ENCODE results near the gene ASB7. TPM values are rescaled to one million over a fixed set of nuclear protein-coding genes. Genes with fewer than 3 reads are reported as not detected.

Gene ASB7
- total and polyA plus RNA-seq, 9 donors: 6.3 to 9.6 (median 8.5) TPM

DNA sequence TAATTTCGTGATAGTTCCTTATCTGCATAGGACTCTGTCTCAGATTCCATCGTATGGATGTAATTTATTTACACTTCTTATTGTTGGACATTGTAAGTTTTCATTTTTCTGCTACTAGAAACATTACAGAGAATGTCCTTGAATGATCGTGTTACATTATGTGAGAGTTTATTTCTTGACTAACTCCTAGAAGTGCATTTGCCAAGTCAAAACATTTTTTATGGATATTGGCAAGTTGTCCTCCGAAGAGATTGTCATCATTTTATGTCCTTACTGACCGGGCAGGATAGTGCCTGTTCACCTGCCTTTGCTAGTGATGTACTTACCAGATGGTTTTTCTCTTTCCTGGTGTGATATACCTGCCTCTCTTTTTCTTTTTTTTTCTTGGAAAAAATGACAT is 13.4 kb downstream of the ASB7 start:
- Histone ChIP-seq H3K36me3 (ENCODE audit: control insufficient read depth, insufficient read depth, low read length) (peaks cover 25% of the 10 kb centered on the region), H3K27ac (ENCODE audit: low read length) (no peak overlapping the region), H3K4me1 (ENCODE audit: control insufficient read depth, insufficient read depth, low read length) (no peaks in the 10 kb centered on the region), H3K4me3 (ENCODE audit: low read length) (no peak overlapping the region), H3K9me3 (replicated peaks; ENCODE audit: control insufficient read depth, low read depth, low read length) (no peaks in the 10 kb centered on the region), H3K27me3 (ENCODE audit: control insufficient read depth, insufficient read depth, low read length) (no peaks in the 10 kb centered on the region)
- no peak for DNase-seq
- no CpG with 5 or more reads among the region's 5 CpGs for WGBS (ENCODE audit: insufficient coverage)

DNA sequence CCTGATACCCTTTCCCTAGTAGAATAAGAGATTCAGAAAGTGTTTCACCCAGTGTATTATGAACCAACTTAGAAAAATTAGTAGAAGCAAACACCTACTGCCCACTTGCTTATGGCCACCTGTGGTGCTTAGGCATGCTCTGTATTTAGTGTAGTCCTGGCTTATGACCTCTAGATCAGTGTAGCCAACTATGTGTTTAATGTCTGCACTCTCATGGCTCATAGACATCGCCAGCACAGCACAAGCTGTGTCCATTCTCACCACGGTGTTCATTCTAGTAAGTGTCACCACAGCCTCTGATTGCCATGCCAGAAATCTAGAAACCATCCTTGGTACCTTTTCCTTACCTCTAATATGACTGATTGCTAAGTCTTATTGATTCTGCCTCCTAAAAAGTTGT is 14.3 kb downstream of the ASB7 start:
- no peak overlapping the region for H3K27ac ChIP-seq (ENCODE audit: low read length)
- no peak for DNase-seq
- no peaks in the 10 kb centered on the region for H3K4me1 ChIP-seq (ENCODE audit: control insufficient read depth, insufficient read depth, low read length)
- H3K27me3 ChIP-seq (ENCODE audit: control insufficient read depth, insufficient read depth, low read length): no peaks in the 10 kb centered on the region
- WGBS (ENCODE audit: insufficient coverage): 86% methylated on average over 2 of the region's 2 CpGs
- H3K9me3 ChIP-seq (replicated peaks; ENCODE audit: control insufficient read depth, low read depth, low read length): no peaks in the 10 kb centered on the region
- no peak overlapping the region for H3K4me3 ChIP-seq (ENCODE audit: low read length)
- peaks cover 21% of the 10 kb centered on the region for H3K36me3 ChIP-seq (ENCODE audit: control insufficient read depth, insufficient read depth, low read length)

- Histone ChIP-seq H3K36me3 (ENCODE audit: control insufficient read depth, insufficient read depth, low read length) (peaks cover 2% of the 10 kb centered on the region), H3K27me3 (ENCODE audit: control insufficient read depth, insufficient read depth, low read length) (no peaks in the 10 kb centered on the region), H3K4me3 (ENCODE audit: low read length) (no peak overlapping the region), H3K9me3 (replicated peaks; ENCODE audit: control insufficient read depth, low read depth, low read length) (no peaks in the 10 kb centered on the region), H3K4me1 (ENCODE audit: control insufficient read depth, insufficient read depth, low read length) (no peaks in the 10 kb centered on the region), H3K27ac (ENCODE audit: low read length) (no peak overlapping the region)
- WGBS (ENCODE audit: insufficient coverage): no CpG with 5 or more reads among the region's 5 CpGs
- no peak for DNase-seq
Observed at GRCh38 chr15:100623301-100623700, 20.9 kb downstream of the ASB7 start.

- Histone ChIP-seq H3K9me3 (replicated peaks; ENCODE audit: control insufficient read depth, low read depth, low read length) (no peaks in the 10 kb centered on the region), H3K36me3 (ENCODE audit: control insufficient read depth, insufficient read depth, low read length) (peaks cover 22% of the 10 kb centered on the region), H3K27me3 (ENCODE audit: control insufficient read depth, insufficient read depth, low read length) (no peaks in the 10 kb centered on the region), H3K4me3 (ENCODE audit: low read length) (no peak overlapping the region), H3K27ac (ENCODE audit: low read length) (no peak overlapping the region), H3K4me1 (ENCODE audit: control insufficient read depth, insufficient read depth, low read length) (no peaks in the 10 kb centered on the region)
- 18% methylated on average over 3 of the region's 6 CpGs for WGBS (ENCODE audit: insufficient coverage)
- DNase-seq: peak; percentile 86
Observed at GRCh38 chr15:100627789-100628395, 25.5 kb downstream of the ASB7 start.

DNA sequence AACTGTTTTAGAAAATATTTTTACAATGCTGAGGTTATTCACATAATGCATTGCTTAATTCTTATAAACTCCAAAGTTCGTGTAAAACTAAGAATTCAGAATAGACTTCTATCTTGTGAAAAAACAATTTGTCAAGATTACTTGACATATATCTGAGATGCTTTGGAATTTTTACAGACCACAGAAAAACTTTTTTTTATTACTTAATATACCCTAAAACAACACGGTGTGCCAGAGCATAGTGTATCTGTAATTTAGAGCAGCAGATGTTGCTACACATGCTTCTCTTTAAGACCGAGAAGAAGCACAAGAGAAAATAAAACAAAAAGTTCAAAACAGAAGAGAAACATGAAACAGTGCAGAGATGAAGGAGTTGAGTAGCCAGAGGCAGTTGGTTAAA is 26.4 kb downstream of the ASB7 start:
- no peaks in the 10 kb centered on the region for H3K9me3 ChIP-seq (replicated peaks; ENCODE audit: control insufficient read depth, low read depth, low read length)
- peaks cover 24% of the 10 kb centered on the region for H3K36me3 ChIP-seq (ENCODE audit: control insufficient read depth, insufficient read depth, low read length)
- peak; percentile 40 for DNase-seq
- no CpG with 5 or more reads among the region's 3 CpGs for WGBS (ENCODE audit: insufficient coverage)
- H3K27ac ChIP-seq (ENCODE audit: low read length): no peak overlapping the region
- no peak overlapping the region for H3K4me3 ChIP-seq (ENCODE audit: low read length)
- no peaks in the 10 kb centered on the region for H3K27me3 ChIP-seq (ENCODE audit: control insufficient read depth, insufficient read depth, low read length)
- no peaks in the 10 kb centered on the region for H3K4me1 ChIP-seq (ENCODE audit: control insufficient read depth, insufficient read depth, low read length)

DNA sequence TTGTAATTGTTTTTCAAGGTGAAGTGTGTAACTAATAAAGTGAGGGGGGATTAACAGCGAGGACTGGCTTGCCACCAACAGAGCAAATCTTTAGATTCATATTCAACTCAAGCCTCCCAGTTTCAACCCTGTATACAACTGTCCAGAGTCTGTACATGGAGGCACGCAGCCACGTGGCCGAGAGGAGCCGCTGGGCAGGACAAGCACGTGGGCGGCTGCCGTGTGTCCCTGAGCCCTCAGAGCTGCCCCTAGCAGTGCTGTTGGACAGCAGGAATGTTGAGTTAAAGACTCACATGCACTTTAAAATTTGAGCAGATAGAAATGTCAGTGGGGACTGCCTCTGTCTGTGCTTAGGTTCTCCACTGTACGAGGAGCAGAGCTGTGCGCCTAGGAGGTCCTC is 29.4 kb downstream of the ASB7 start:
- H3K27me3 ChIP-seq (ENCODE audit: control insufficient read depth, insufficient read depth, low read length): no peaks in the 10 kb centered on the region
- H3K27ac ChIP-seq (ENCODE audit: low read length): no peak overlapping the region
- no peak for DNase-seq
- no peaks in the 10 kb centered on the region for H3K4me1 ChIP-seq (ENCODE audit: control insufficient read depth, insufficient read depth, low read length)
- H3K9me3 ChIP-seq (replicated peaks; ENCODE audit: control insufficient read depth, low read depth, low read length): no peaks in the 10 kb centered on the region
- H3K4me3 ChIP-seq (ENCODE audit: low read length): no peak overlapping the region
- 70% methylated on average over 9 of the region's 10 CpGs for WGBS (ENCODE audit: insufficient coverage)
- peaks cover 24% of the 10 kb centered on the region for H3K36me3 ChIP-seq (ENCODE audit: control insufficient read depth, insufficient read depth, low read length)

DNA sequence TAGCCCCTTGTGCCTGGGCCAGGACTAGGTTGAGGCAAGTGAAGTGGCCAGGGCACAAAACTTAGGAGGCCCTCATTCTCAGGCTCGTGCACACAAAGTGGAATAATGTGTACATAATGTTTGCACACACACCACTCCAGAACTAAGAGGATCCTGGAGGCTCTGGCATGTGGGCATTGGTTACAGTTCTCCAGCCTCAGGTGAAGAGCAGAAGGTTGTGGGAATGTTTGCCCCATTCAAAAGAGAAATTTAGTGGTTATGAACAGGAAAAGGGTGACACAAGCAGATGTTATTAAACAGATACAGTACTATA is 31.3 kb downstream of the ASB7 start:
- Histone ChIP-seq H3K4me1 (ENCODE audit: control insufficient read depth, insufficient read depth, low read length) (no peaks in the 10 kb centered on the region), H3K9me3 (replicated peaks; ENCODE audit: control insufficient read depth, low read depth, low read length) (no peaks in the 10 kb centered on the region), H3K4me3 (ENCODE audit: low read length) (no peak overlapping the region), H3K27ac (ENCODE audit: low read length) (no peak overlapping the region), H3K36me3 (ENCODE audit: control insufficient read depth, insufficient read depth, low read length) (peaks cover 24% of the 10 kb centered on the region), H3K27me3 (ENCODE audit: control insufficient read depth, insufficient read depth, low read length) (no peaks in the 10 kb centered on the region)
- no CpG with 5 or more reads among the region's 1 CpG for WGBS (ENCODE audit: insufficient coverage)
- DNase-seq: no peak

- Histone ChIP-seq H3K36me3 (ENCODE audit: control insufficient read depth, insufficient read depth, low read length) (peaks cover 14% of the 10 kb centered on the region), H3K9me3 (replicated peaks; ENCODE audit: control insufficient read depth, low read depth, low read length) (no peaks in the 10 kb centered on the region), H3K4me3 (ENCODE audit: low read length) (no peak overlapping the region), H3K4me1 (ENCODE audit: control insufficient read depth, insufficient read depth, low read length) (no peaks in the 10 kb centered on the region), H3K27ac (ENCODE audit: low read length) (no peak overlapping the region), H3K27me3 (ENCODE audit: control insufficient read depth, insufficient read depth, low read length) (no peaks in the 10 kb centered on the region)
- no peak for DNase-seq
- WGBS (ENCODE audit: insufficient coverage): 55% methylated on average over 11 of the region's 11 CpGs
Observed at GRCh38 chr15:100635406-100636071, 33.1 kb downstream of the ASB7 start.

DNA sequence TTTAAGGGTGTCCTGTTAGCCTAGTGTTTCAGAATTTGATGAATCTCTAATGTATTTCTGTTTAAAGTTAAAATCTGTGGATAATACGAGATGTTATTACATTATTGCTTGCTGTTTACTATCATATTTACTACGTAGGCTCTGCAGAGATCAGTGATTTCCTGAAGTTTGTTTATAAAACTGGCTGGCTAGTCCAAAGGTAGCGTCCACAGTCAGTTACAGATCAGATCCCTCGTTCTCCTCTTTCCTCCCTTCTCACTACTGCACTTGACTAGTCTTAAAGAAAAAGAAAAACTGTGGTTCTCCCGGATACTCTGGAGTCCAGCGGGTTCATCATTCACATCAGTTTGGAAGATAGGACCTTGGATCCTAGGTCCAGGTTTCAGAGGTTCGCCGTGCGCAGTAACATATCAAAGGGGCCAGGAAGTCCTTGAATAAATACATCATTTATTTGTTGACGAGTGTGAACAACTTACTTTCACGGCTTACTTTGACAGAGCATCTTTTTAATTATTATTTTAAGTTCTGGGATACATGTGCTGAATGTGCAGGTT is 35.9 kb downstream of the ASB7 start:
- 78% methylated on average over 3 of the region's 11 CpGs for WGBS (ENCODE audit: insufficient coverage)
- no peaks in the 10 kb centered on the region for H3K4me1 ChIP-seq (ENCODE audit: control insufficient read depth, insufficient read depth, low read length)
- no peak for DNase-seq
- no peak overlapping the region for H3K4me3 ChIP-seq (ENCODE audit: low read length)
- H3K9me3 ChIP-seq (replicated peaks; ENCODE audit: control insufficient read depth, low read depth, low read length): no peaks in the 10 kb centered on the region
- H3K27me3 ChIP-seq (ENCODE audit: control insufficient read depth, insufficient read depth, low read length): no peaks in the 10 kb centered on the region
- no peak overlapping the region for H3K27ac ChIP-seq (ENCODE audit: low read length)
- H3K36me3 ChIP-seq (ENCODE audit: control insufficient read depth, insufficient read depth, low read length): no peaks in the 10 kb centered on the region

DNA sequence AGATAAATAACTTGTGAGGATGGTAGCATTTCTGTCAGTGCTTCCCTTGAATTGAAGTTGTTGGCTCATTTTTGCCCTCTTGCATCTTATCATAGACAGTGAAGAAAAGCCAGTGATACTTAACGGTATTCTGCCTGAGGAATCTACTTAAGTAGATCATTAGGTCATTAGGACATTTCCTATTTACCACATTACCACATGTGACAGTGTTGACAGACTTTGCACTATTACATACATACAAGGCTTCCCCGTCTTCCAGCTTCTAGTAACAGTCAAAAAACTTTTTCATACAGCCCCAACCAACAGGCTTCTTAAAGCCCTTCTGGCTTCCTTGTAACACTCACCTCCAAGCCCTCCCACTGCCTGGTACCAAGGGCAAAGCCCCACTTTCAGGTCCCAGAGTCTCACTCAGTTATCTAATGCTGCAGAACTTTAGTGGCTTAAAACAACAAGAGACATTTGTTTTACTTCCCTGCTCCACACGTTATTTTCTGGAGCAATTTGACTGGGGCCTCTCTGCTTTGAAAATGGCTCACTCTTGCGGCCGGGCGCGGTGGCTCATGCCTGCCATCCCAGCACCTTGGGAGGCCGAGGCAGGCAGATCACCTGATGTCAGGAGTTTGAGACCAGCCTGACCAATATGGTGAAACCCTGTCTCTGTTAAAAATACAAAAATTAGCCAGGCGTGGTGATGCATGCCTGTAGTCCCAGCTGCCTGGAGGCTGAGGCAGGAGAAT is 40.0 kb downstream of the ASB7 start:
- Histone ChIP-seq H3K9me3 (replicated peaks; ENCODE audit: control insufficient read depth, low read depth, low read length) (no peaks in the 10 kb centered on the region), H3K27me3 (ENCODE audit: control insufficient read depth, insufficient read depth, low read length) (no peaks in the 10 kb centered on the region), H3K36me3 (ENCODE audit: control insufficient read depth, insufficient read depth, low read length) (no peaks in the 10 kb centered on the region), H3K4me3 (ENCODE audit: low read length) (no peak overlapping the region), H3K4me1 (ENCODE audit: control insufficient read depth, insufficient read depth, low read length) (no peaks in the 10 kb centered on the region), H3K27ac (ENCODE audit: low read length) (no peak overlapping the region)
- 87% methylated on average over 7 of the region's 9 CpGs for WGBS (ENCODE audit: insufficient coverage)
- no peak for DNase-seq
